ENCODE measurements around the gene UCK2. TPM values are rescaled to one million over a fixed set of nuclear protein-coding genes. Genes with fewer than 3 reads are reported as not detected.

The UCK2 gene
- total RNA-seq, 1 donor from 2014 or later, result 92.7 TPM

- no peaks in the 10 kb centered on the region for H3K27me3 ChIP-seq (ENCODE audit: control insufficient read depth, insufficient read depth, low read length)
- no peaks in the 10 kb centered on the region for H3K36me3 ChIP-seq (ENCODE audit: control insufficient read depth, insufficient read depth, low read length)
- FAIRE-seq (no peak), DNase-seq (ENCODE audit: low read depth) (no peak)
- H3K4me3 ChIP-seq (ENCODE audit: low read depth, low read length), result no peak overlapping the region
- TF ChIP-seq CTCF (IDR thresholded peaks at IDR 0.05; ENCODE audit: insufficient read depth, low read length, severe bottlenecking), result no peak
These were observed 132.7 kb downstream of the UCK2 start for GRCh38 chr1:165960136-165960535.

GRCh38 chr1:165960881-165961280 is 133.5 kb downstream of the UCK2 start:
- FAIRE-seq (no peak), DNase-seq (ENCODE audit: low read depth) (no peak)
- no peak for TF ChIP-seq CTCF (IDR thresholded peaks at IDR 0.05; ENCODE audit: insufficient read depth, low read length, severe bottlenecking)
- H3K36me3 ChIP-seq (ENCODE audit: control insufficient read depth, insufficient read depth, low read length), result no peaks in the 10 kb centered on the region
- no peaks in the 10 kb centered on the region for H3K27me3 ChIP-seq (ENCODE audit: control insufficient read depth, insufficient read depth, low read length)
- no peak overlapping the region for H3K4me3 ChIP-seq (ENCODE audit: low read depth, low read length)

Other genes with a start within 250 kb of the UCK2 start
- 50.3 and 64.3 TPM in 2 replicates for gene MGST3, start 196.4 kb upstream of the UCK2 start, total RNA-seq
- 44.0 and 51.5 TPM in 2 replicates for gene ALDH9A1, start 129.1 kb upstream of the UCK2 start, total RNA-seq
- 75.4 and 80.6 TPM in 2 replicates for gene TMCO1, start 58.7 kb upstream of the UCK2 start, total RNA-seq